Measurements from ENCODE around the gene PPP4R4. TPM values are rescaled to one million over a fixed set of nuclear protein-coding genes. Genes with fewer than 3 reads are reported as not detected.

The PPP4R4 gene
- total and polyA plus RNA-seq, 2 experiments from 2014 or later = 3.0 to 11.1 TPM

GRCh38 chr14:94288610-94289465, 114.7 kb downstream of the PPP4R4 start (continued):
- TF ChIP-seq ZNF462 (CRISPR knock-in tag; IDR thresholded peaks at IDR 0.05) = no peak
- TF ChIP-seq STAT1 (IDR thresholded peaks at IDR 0.05; ENCODE audit: unreplicated experiment) = no peak
- TF ChIP-seq CTCF (conservative IDR thresholded peaks at IDR 0.05; ENCODE audit: low read depth in 2 of 2) = peak; percentile 47 to 57
- no peak for TF ChIP-seq EZH2 (IDR thresholded peaks at IDR 0.05; ENCODE audit: low read depth, unreplicated experiment)
- no peak for TF ChIP-seq POLR2AphosphoS5 (IDR thresholded peaks at IDR 0.05; ENCODE audit: low read depth)

GRCh38 chr14:94290197-94290596, 116.1 kb downstream of the PPP4R4 start:
- Mint-ChIP-seq H3K4me3 (no peak overlapping the region), H3K27me3 (ENCODE audit: insufficient read depth, low read depth, poor library complexity) (peaks cover 6% of the 10 kb centered on the region), H3K9me3 (no peaks in the 10 kb centered on the region), H3K4me1 (peaks cover 7% of the 10 kb centered on the region; the same call in 2 of the 3 replicates), H3K36me3 (ENCODE audit: low read depth) (no peaks in the 10 kb centered on the region), H3K27ac (no peak overlapping the region)
- Histone ChIP-seq H3K9me2 (ENCODE audit: insufficient read depth) (0 out of 2 replicates have a peak, but pooled peaks cover 10% of the 10 kb centered on the region), H3K4me2 (no peak overlapping the region), H3K4me3 (no peak overlapping the region), H3F3A (replicated peaks; ENCODE audit: low read depth) (no peaks in the 10 kb centered on the region), H3K36me3 (ENCODE audit: insufficient read depth) (no peaks in the 10 kb centered on the region), H3K27ac (ENCODE audit: low read depth) (no peak overlapping the region), H2AFZ (no peak overlapping the region), H3K79me2 (replicated peaks; ENCODE audit: insufficient read depth) (no peaks in the 10 kb centered on the region), H4K20me1 (replicated peaks; ENCODE audit: insufficient read depth) (no peaks in the 10 kb centered on the region), H3K27me3 (ENCODE audit: insufficient read depth) (no peaks in the 10 kb centered on the region), H3K4me1 (ENCODE audit: insufficient read depth) (no peaks in the 10 kb centered on the region; the same call in 1 of the 2 replicates)
- ATAC-seq = no peak
- DNase-seq (ENCODE audit: low spot score) = no peak
- TF ChIP-seq ZNF114 (CRISPR knock-in tag; IDR thresholded peaks at IDR 0.05) (no peak), ETS1 (IDR thresholded peaks at IDR 0.05) (no peak)

Data from GM23338 (cell line).